ENCODE results near the gene GNB1L. TPM values are rescaled to one million over a fixed set of nuclear protein-coding genes. Genes with fewer than 3 reads are reported as not detected.

The GNB1L gene
- total and polyA plus RNA-seq, 2 of the 13 experiments (the other 11 are each of a cell fraction or from before 2014, with no cell fraction given): 2.5 to 7.4 TPM

GRCh38 chr22:19892257-19892879, 37.7 kb upstream of the GNB1L start (continued):
- peak; percentile 98 for TF ChIP-seq ZSCAN21 (CRISPR knock-in tag; IDR thresholded peaks at IDR 0.05; ENCODE audit: borderline replicate concordance)
- no peak for TF ChIP-seq HNRNPK (IDR thresholded peaks at IDR 0.05; ENCODE audit: low read depth, low read length, poor library complexity, severe bottlenecking)
- peak; percentile 90; the same call in 1 of the 2 replicates for TF ChIP-seq ZBTB10 (CRISPR knock-in tag; IDR thresholded peaks at IDR 0.05; ENCODE audit: borderline replicate concordance)
- TF ChIP-seq ZNF558 (CRISPR knock-in tag; IDR thresholded peaks at IDR 0.05; ENCODE audit: borderline replicate concordance): peak; percentile 99; the same call in 1 of the 2 replicates
- TF ChIP-seq ZNF335 (CRISPR knock-in tag; IDR thresholded peaks at IDR 0.05): peak; percentile 85
- TF ChIP-seq LBX2 (CRISPR knock-in tag; IDR thresholded peaks at IDR 0.05; ENCODE audit: borderline replicate concordance): peak; percentile 94; the same call in 1 of the 2 replicates
- peak; percentile 97 for TF ChIP-seq CENPBD1 (CRISPR knock-in tag; IDR thresholded peaks at IDR 0.05; ENCODE audit: borderline replicate concordance, low read depth)
- TF ChIP-seq MEIS1 (CRISPR knock-in tag; IDR thresholded peaks at IDR 0.05; ENCODE audit: borderline replicate concordance): peak; percentile 98
- peak; percentile 72; the same call in 1 of the 2 replicates for TF ChIP-seq TARDBP (CRISPR knock-in tag; IDR thresholded peaks at IDR 0.05)
- TF ChIP-seq ZNF234 (CRISPR knock-in tag; conservative IDR thresholded peaks at IDR 0.05): 0 out of 2 replicates have a peak, but pooled peaks have one; percentile 88
- peak; percentile 96; the same call in 1 of the 2 replicates for TF ChIP-seq FLYWCH1 (CRISPR knock-in tag; IDR thresholded peaks at IDR 0.05)
- TF ChIP-seq GZF1 (CRISPR knock-in tag; IDR thresholded peaks at IDR 0.05): no peak
- no peak for TF ChIP-seq PLRG1 (conservative IDR thresholded peaks at IDR 0.05)
- TF ChIP-seq ZBTB7A (CRISPR knock-in tag; IDR thresholded peaks at IDR 0.05): peak; percentile 93; the same call in 1 of the 2 replicates
- peak; percentile 97 for TF ChIP-seq ZNF275 (CRISPR knock-in tag; IDR thresholded peaks at IDR 0.05; ENCODE audit: borderline replicate concordance)
- no peak for TF ChIP-seq CHD4 (IDR thresholded peaks at IDR 0.05; ENCODE audit: borderline replicate concordance, low read length)
- TF ChIP-seq JUN (CRISPR knock-in tag; IDR thresholded peaks at IDR 0.05): peak; percentile 58; the same call in 1 of the 2 replicates
- TF ChIP-seq CCDC6 (CRISPR knock-in tag; IDR thresholded peaks at IDR 0.05): peak; percentile 96
- no peak for TF ChIP-seq ZFP36 (IDR thresholded peaks at IDR 0.05; ENCODE audit: borderline replicate concordance, low read depth, low read length, partially characterized antibody)
- TF ChIP-seq NR0B2 (CRISPR knock-in tag; IDR thresholded peaks at IDR 0.05): peak; percentile 96
- TF ChIP-seq YEATS4 (CRISPR knock-in tag; IDR thresholded peaks at IDR 0.05; ENCODE audit: borderline replicate concordance): peak; percentile 61
- peak; percentile 61; the same call in 1 of the 2 replicates for TF ChIP-seq FOSL1 (CRISPR knock-in tag; IDR thresholded peaks at IDR 0.05; ENCODE audit: borderline replicate concordance)
- TF ChIP-seq ETV6 (CRISPR knock-in tag; conservative IDR thresholded peaks at IDR 0.05): peak; percentile 67
- peak; percentile 88; the same call in 1 of the 2 replicates for TF ChIP-seq ZNF337 (CRISPR knock-in tag; IDR thresholded peaks at IDR 0.05; ENCODE audit: borderline replicate concordance, low read depth)
- no peak for TF ChIP-seq CHD2 (IDR thresholded peaks at IDR 0.05; ENCODE audit: low read depth, low read length)

Measured in HepG2 (cell line).